Measurements from ENCODE around the gene KDELR3. TPM values are rescaled to one million over a fixed set of nuclear protein-coding genes. Genes with fewer than 3 reads are reported as not detected.

Gene KDELR3
- total RNA-seq, 2 donors from 2014 or later, result 0.59 to 0.89 TPM

GRCh38 chr22:38518620-38519019 lies 50.7 kb downstream of the KDELR3 start:
- Mint-ChIP-seq H3K9me3 (no peaks in the 10 kb centered on the region), H3K36me3 (no peaks in the 10 kb centered on the region), H3K27ac (no peak overlapping the region)
- DNase-seq (ENCODE audit: low spot score in 2 of 2) (no peak), ATAC-seq (no peak)

- Mint-ChIP-seq H3K27ac (no peak overlapping the region), H3K36me3 (no peaks in the 10 kb centered on the region), H3K9me3 (no peaks in the 10 kb centered on the region)
- DNase-seq (ENCODE audit: low spot score in 2 of 2) (no peak), ATAC-seq (no peak)
These were observed 51.8 kb downstream of the KDELR3 start for GRCh38 chr22:38519453-38520250.

DNA sequence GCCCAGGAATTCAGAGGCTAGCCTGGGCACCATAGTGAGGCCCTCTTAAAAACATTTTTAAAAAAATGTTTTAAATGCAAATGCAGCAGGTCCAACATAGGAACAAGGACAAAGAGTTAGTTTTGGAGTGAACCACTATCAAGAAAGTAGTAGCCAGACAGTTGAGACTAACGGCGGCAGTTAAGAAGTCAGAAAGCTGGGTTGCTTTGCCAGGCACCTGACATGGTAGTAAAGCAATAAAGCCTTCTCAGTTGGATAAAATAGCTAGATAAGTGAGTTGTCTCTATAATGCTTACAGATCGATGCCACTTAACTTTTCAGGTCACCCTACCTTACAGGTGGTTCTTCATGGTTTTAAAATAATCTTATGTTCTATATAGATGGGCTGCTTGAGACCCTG lies 55.1 kb downstream of the KDELR3 start:
- no peaks in the 10 kb centered on the region for H3K9me3 Mint-ChIP-seq
- no peaks in the 10 kb centered on the region for H3K36me3 Mint-ChIP-seq
- ATAC-seq (no peak), DNase-seq (ENCODE audit: low spot score in 2 of 2) (no peak)
- H3K27ac Mint-ChIP-seq, result no peak overlapping the region

DNA sequence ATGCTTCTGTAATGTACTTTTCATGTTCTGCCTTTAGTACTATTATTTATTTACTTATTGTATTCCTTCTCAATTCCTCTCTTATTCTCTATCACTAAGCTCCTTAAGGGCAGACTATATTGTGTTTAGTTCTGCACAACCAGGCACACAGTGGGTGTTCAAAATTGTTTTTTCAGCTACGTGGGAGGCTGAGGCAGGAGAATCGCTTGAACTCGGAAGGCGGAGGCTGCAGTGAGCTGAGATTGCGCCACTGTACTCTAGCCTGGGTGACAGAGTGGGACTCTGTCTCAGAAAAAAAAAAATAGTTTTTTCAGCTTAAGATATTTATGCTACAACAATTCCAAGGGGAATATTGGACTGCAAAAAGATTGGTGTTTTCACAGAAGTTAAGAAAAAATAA lies 55.6 kb downstream of the KDELR3 start:
- Mint-ChIP-seq H3K9me3 (no peaks in the 10 kb centered on the region), H3K27ac (no peak overlapping the region), H3K36me3 (no peaks in the 10 kb centered on the region)
- DNase-seq (ENCODE audit: low spot score in 2 of 2) (no peak), ATAC-seq (no peak)

GRCh38 chr22:38524429-38524828 lies 56.5 kb downstream of the KDELR3 start:
- DNase-seq (ENCODE audit: low spot score in 2 of 2) (no peak), ATAC-seq (no peak)
- no peaks in the 10 kb centered on the region for H3K9me3 Mint-ChIP-seq
- H3K36me3 Mint-ChIP-seq, result peaks cover 0 to 3% of the 10 kb centered on the region in 2 donors
- H3K27ac Mint-ChIP-seq, result peak overlapping the region in 1 of 2 donors; percentile 44

DNA sequence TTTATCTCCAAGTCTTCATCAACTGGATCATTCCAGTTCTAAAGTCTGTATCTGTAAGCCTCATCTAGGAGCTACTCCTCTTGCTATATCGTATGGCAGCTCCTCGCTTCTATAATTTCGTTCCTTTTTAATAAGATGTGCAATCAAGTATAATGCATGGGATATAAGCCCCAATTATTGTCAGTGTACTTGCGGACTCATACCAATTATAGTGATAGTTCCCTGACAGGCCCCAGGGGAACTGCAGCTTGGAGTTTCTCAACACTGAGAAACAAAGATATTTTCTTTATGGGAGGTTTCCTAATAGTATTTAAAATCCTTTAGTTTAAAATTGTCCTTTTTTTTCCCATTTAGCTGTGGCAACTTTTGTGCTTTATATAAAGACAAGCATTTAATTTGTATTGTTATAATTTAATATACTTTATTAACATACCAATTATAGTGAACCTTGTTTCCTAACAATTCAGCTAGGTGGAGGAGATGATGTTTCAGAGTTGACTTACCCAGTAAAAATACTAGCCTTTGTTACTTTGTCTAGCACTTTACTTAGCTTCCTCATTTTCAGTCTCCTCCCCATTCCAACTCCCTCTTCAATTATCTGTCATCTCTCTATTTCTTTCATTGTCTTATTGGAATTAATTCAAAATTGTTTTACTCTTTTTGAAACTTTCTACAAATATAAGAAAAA lies 63.5 kb downstream of the KDELR3 start:
- peak; percentile 43 to 65 for ATAC-seq
- H3K27ac Mint-ChIP-seq, result peak overlapping the region; percentile 88 to 92
- no peaks in the 10 kb centered on the region for H3K9me3 Mint-ChIP-seq
- DNase-seq (ENCODE audit: low spot score in 2 of 2), result no peak
- peaks cover 0 to 14% of the 10 kb centered on the region in 2 donors for H3K36me3 Mint-ChIP-seq

Other genes with a start within 250 kb of the KDELR3 start
- 10 to 100 TPM; 21.4 to 22.0 TPM for gene TMEM184B, start 195.1 kb upstream of the KDELR3 start, total RNA-seq
- gene CSNK1E, start 150.7 kb upstream of the KDELR3 start, total RNA-seq, result 100 to 1,000 TPM in 1 of 2 donors, 10 to 100 TPM in 1; 99.6 to 110 TPM
- not detected for gene KCNJ4, start 12.9 kb upstream of the KDELR3 start, total RNA-seq
- 100 to 1,000 TPM; 382 to 415 TPM for gene DDX17, start 38.2 kb downstream of the KDELR3 start, total RNA-seq
- 10 to 100 TPM; 10.8 to 21.1 TPM for gene DMC1, start 102.1 kb downstream of the KDELR3 start, total RNA-seq
- gene FAM227A, start 188.3 kb downstream of the KDELR3 start, total RNA-seq, result 1 to 10 TPM in 1 of 2 donors, under 1 TPM in 1; 0.37 to 1.2 TPM
- gene CBY1, start 188.5 kb downstream of the KDELR3 start, total RNA-seq, result 10 to 100 TPM in 1 of 2 donors, 1 to 10 TPM in 1; 5.7 to 19.0 TPM
- 100 to 1,000 TPM; 116 to 120 TPM for gene TOMM22, start 213.9 kb downstream of the KDELR3 start, total RNA-seq
- 10 to 100 TPM; 70.0 to 79.0 TPM for gene JOSD1, start 232.8 kb downstream of the KDELR3 start, total RNA-seq
- gene GTPBP1, start 237.8 kb downstream of the KDELR3 start, total RNA-seq, result 100 to 1,000 TPM; 109 to 142 TPM

Data from activated naive CD4-positive, alpha-beta T cell treated with anti-CD3 and anti-CD28 coated beads, Interleukin-2, amount 50 U/mL, for 72 hours (primary cell).